GM18873 (cell line): ENCODE measurements around the gene HLA-DRB1.
"Not testable (repeated sequence)": the region's sequence is repeated elsewhere in the genome, so short reads cannot be mapped to it uniquely, and the experiment has no call there.

Experiments used
- ATAC-seq: cut with Tn5 transposase; IDR thresholded peaks from one replicate; pipeline ENCODE4 v1.9.1; 2021; ENCODE audit warnings: mild to moderate bottlenecking, moderate library complexity, moderate number of reproducible peaks; ENCODE audit not compliant: unreplicated experiment, low FRiP score

The HLA-DRB1 gene

GRCh38 chr6:32565511-32565910, 24.1 kb downstream of the HLA-DRB1 start:
- no peak for ATAC-seq

- ATAC-seq: no peak
These were observed 26.7 kb downstream of the HLA-DRB1 start for GRCh38 chr6:32562940-32563339.

GRCh38 chr6:32559747-32560146, 29.9 kb downstream of the HLA-DRB1 start:
- no peak for ATAC-seq

- ATAC-seq: no peak
These were observed 31.1 kb downstream of the HLA-DRB1 start for GRCh38 chr6:32558426-32559057.

GRCh38 chr6:32554116-32554965, 35.3 kb downstream of the HLA-DRB1 start:
- ATAC-seq: no peak

GRCh38 chr6:32553037-32553742, 36.5 kb downstream of the HLA-DRB1 start:
- no peak for ATAC-seq

- ATAC-seq: no peak
These were observed 38.2 kb downstream of the HLA-DRB1 start for GRCh38 chr6:32551410-32551809.

- no peak for ATAC-seq
These were observed 49.8 kb downstream of the HLA-DRB1 start for GRCh38 chr6:32539839-32540238.

- ATAC-seq: not testable (repeated sequence)
These were observed 59.2 kb downstream of the HLA-DRB1 start for GRCh38 chr6:32530431-32530793.

GRCh38 chr6:32529697-32530430, 59.8 kb downstream of the HLA-DRB1 start, which contains the start of gene HLA-DRB5:
HLA-DRB5 (minus strand) TSS chr6:32530287; CDS start chr6:32530224, 63 bp downstream.
- no peak for ATAC-seq
